GM23248 (cell line): Measurements from ENCODE around the gene NEGR1.

ENCODE experiments used
- EZH2 ChIP-seq: fragments of 200-600 bp; sonication (generic); IDR thresholded peaks from 2 replicates; pipeline ENCODE4 v1.6.1; 2018; ENCODE audit warnings: antibody characterized with exemption, mild to moderate bottlenecking; ENCODE audit not compliant: insufficient read depth, poor library complexity, severe bottlenecking
- EZH2phosphoT487 ChIP-seq: fragments of 200-600 bp; sonication (generic); IDR thresholded peaks from 2 replicates; pipeline ENCODE4 v1.6.1; 2018; ENCODE audit warnings: antibody characterized with exemption, moderate library complexity, mild to moderate bottlenecking, low read depth; ENCODE audit not compliant: insufficient read depth

- TF ChIP-seq EZH2 (no peak), EZH2phosphoT487 (no peak)
These were observed 632.2 kb downstream of the NEGR1 start for GRCh38 chr1:71650119-71650518.
